Activated naive CD4-positive, alpha-beta T cell treated with anti-CD3 and anti-CD28 coated beads, Interleukin-2, amount 10 ng/mL, durations not matched to agents 7 days and 5 days (primary cell): ENCODE results near the gene MACROD1.

ENCODE experiments used
- CTCF ChIA-PET: fragments of 350-600 bp; sonication (Branson Sonifier 250); formaldehyde crosslinking; loops from one replicate; lab custom pipeline; 2021; ENCODE audit warnings: antibody characterized with exemption; lab: Charles Lee
- DNase-seq: peaks from one replicate; pipeline ENCODE4 v3.0.0-alpha.2; 2020
- H3K27ac Mint-ChIP-seq: one replicate; pipeline ENCODE4 v1.8.0; 2021; ENCODE audit warnings: mild to moderate bottlenecking, moderate library complexity, mixed read lengths
- H3K27me3 Mint-ChIP-seq: one replicate; pipeline ENCODE4 v1.8.0; 2021; ENCODE audit warnings: mild to moderate bottlenecking, mixed read lengths
- H3K36me3 Mint-ChIP-seq: one replicate; pipeline ENCODE4 v1.8.0; 2021; ENCODE audit warnings: mixed read lengths
- H3K4me1 Mint-ChIP-seq: one replicate; pipeline ENCODE4 v1.8.0; 2021; ENCODE audit warnings: mixed read lengths
- H3K4me3 Mint-ChIP-seq: one replicate; pipeline ENCODE4 v1.8.0; 2021; ENCODE audit warnings: mild to moderate bottlenecking, moderate library complexity, mixed read lengths
- H3K9me3 Mint-ChIP-seq: one replicate; pipeline ENCODE4 v1.8.0; 2021; ENCODE audit warnings: mixed read lengths

The MACROD1 gene

DNA sequence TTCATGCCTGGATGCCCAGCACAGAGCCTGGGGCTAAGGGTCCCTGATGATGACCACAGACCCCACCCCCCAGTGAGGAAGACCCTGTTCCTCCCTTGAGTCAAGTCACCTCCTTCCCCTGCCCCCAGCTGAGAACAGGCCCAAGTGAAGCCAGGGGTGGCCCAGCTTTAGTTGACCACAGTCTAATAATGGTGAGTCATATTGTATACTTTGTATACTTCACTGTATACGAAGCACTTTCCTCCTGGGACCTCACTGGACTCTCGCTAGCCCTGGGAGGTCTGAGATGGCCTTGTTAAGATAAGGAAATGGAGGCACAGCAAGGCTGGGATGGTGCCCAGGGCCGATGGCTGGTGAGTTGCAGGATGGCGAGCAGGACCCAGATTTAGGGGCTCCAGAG, 133.9 kb downstream of the MACROD1 start:
- Mint-ChIP-seq H3K4me3 (no peak overlapping the region), H3K27me3 (peaks cover 91% of the 10 kb centered on the region), H3K27ac (no peak overlapping the region), H3K9me3 (no peaks in the 10 kb centered on the region), H3K4me1 (peaks cover 11% of the 10 kb centered on the region), H3K36me3 (no peaks in the 10 kb centered on the region)
- CTCF ChIA-PET = interaction anchor here (1.6 kb wide), 1 partner anchor 121 kb away, joined by 6 read pairs; no protein-coding TSS in a partner anchor
- DNase-seq = no peak

DNA sequence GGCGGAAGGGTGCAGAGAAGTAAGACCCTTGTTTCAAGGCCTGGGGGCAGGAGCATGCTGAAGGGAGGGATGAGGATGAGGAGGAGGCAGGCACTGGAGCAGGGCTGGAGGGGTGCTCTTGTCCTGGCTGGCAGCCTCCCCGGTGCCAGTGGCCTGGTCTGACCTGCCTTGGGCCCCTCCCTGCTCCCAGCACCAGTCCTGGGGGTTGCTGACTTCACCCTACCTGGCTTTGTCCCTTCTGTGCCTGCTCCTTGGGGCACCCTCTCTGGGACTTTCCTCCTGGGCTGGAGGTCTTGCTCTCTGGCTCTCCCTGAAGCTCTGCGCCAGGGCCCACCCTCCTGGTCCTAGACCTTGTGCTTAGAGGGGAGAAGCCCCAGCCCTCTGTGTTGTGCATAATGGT, 134.9 kb downstream of the MACROD1 start:
- Mint-ChIP-seq H3K27me3 (peaks cover 87% of the 10 kb centered on the region), H3K4me1 (peaks cover 11% of the 10 kb centered on the region), H3K4me3 (no peak overlapping the region), H3K9me3 (no peaks in the 10 kb centered on the region), H3K36me3 (no peaks in the 10 kb centered on the region), H3K27ac (no peak overlapping the region)
- DNase-seq = no peak
- CTCF ChIA-PET = no interaction called here

DNA sequence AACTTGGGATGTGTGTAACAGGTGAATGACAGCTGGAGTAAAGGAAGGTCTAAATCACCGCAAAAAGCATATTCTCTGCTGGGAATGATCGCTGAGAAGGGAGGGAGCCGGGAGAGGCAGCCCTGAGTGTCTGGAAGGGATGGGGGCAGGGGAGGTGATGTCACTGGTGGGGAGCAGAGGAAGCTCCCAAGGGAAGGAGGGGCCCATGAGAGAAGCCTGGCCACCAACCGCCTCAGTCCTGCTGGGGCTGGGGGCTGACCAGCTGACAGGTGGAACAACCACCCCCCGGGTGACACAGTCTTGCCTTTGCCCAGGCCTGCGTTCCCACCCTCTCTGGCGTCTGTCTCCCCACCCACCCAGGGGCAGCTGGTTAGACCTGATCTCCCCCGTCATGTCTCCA, 136.1 kb downstream of the MACROD1 start:
- CTCF ChIA-PET = no interaction called here
- Mint-ChIP-seq H3K4me1 (peaks cover 6% of the 10 kb centered on the region), H3K27ac (no peak overlapping the region), H3K27me3 (peaks cover 77% of the 10 kb centered on the region), H3K36me3 (no peaks in the 10 kb centered on the region), H3K9me3 (no peaks in the 10 kb centered on the region), H3K4me3 (no peak overlapping the region)
- no peak for DNase-seq

DNA sequence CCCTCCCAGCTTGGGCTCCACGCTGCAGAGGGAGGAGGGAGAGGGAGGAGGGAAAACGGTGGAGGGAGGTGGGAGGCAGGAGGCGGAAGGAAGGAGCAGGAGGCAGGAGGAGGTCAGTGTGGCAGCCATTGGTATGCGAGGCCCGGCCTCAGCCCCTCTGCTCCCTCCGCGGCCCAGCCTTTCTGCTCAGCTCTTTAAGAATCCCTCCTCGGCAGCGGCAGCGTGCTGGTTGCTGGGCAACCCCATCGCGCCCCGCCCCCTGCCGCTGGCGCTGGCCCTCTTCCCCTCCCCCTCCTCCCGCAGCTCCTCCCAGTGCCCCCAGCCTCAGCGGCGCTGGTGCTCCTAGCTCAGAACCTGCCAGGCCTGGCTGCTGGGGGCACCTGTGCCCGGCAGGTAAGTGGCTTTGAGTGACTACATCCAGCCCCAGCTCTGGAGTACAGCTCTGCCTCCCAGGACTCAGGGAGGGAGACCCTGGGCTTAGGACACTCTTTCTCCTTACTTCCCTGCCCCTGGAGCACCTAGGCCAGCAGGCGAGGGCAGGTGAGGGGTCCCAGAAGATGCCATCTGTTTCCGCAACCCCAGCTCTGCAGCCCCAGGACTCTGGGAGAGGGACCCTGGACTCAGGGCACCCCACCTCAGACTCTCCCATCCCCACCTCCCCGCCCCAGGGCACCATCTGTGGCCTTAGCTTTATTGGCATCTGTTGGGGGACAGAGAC, 137.4 kb downstream of the MACROD1 start:
- Mint-ChIP-seq H3K36me3 (no peaks in the 10 kb centered on the region), H3K27me3 (peaks cover 65% of the 10 kb centered on the region), H3K9me3 (no peaks in the 10 kb centered on the region), H3K4me1 (no peaks in the 10 kb centered on the region), H3K27ac (no peak overlapping the region), H3K4me3 (no peak overlapping the region)
- peak; percentile 38 for DNase-seq
- CTCF ChIA-PET = no interaction called here

DNA sequence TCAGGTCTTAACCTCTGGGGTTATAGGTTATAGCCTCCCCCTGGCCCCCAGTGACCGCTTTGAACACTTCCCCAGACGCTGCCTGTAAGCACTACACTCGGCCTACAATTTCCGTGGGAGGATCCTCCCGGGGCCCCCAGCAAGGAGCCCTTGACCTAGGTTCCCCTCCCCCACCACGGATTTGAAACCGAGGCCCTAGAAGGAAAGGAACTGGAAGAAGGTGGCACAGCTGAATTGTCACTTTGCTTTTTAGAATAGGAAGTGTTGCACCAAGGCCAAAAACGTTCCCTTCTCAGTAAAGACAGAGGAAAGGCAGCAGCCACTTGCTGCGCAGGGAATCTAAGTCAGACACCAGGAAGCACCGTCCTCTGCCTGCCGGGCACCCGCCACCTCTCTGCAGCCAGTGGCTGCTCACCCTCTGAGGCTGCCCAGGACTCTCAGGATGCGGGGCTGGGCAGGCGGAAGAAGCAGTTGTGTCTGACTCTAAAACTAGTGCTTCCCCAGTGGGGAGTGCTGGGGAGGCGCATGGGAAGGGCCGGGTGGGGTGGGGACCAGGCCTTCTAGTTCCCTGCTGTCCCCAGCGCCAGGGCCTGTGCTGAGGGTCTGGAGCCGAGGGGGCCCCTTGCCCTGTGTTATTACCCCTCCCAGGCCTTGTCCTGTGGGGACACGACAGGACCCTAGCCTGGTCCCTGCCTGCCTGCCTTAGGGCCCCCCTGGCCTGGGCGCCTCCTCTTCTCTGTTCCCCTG, 138.1 kb downstream of the MACROD1 start:
- H3K4me1 Mint-ChIP-seq = no peaks in the 10 kb centered on the region
- no peak overlapping the region for H3K4me3 Mint-ChIP-seq
- no peaks in the 10 kb centered on the region for H3K36me3 Mint-ChIP-seq
- no peaks in the 10 kb centered on the region for H3K9me3 Mint-ChIP-seq
- peaks cover 58% of the 10 kb centered on the region for H3K27me3 Mint-ChIP-seq
- CTCF ChIA-PET = no interaction called here
- no peak for DNase-seq
- no peak overlapping the region for H3K27ac Mint-ChIP-seq

DNA sequence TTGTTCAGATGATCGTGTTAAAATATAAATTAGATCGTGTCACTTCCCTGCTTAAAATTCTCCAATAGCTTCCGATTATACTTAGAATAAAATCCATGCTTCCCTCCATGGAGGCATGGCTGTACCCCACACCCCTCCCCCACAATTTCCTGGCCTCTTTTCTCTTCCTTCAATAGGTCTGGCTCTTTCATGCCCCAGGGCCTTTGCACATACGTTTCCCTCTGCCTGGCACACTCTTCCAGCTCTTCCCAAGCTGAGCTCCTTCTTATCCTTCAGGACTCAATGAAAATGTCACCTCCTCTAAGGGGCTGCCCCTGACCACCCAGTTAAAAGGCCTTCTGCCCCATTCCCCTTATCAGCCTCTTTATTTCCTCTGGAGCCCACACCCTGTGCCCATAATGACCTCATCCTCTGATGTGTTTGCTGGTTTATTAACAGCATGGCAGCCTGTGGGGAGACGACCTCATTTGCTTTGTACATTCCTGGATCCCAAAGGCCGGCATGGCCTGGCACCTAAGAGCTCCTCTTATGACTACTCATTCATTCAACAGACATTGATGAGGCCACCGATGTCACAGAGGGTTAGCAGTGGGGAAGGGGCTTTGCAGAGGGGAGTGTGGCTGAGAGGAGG, 139.2 kb downstream of the MACROD1 start:
- no peaks in the 10 kb centered on the region for H3K9me3 Mint-ChIP-seq
- no peaks in the 10 kb centered on the region for H3K4me1 Mint-ChIP-seq
- H3K27ac Mint-ChIP-seq = no peak overlapping the region
- DNase-seq = no peak
- CTCF ChIA-PET = no interaction called here
- no peak overlapping the region for H3K4me3 Mint-ChIP-seq
- peaks cover 47% of the 10 kb centered on the region for H3K27me3 Mint-ChIP-seq
- no peaks in the 10 kb centered on the region for H3K36me3 Mint-ChIP-seq

DNA sequence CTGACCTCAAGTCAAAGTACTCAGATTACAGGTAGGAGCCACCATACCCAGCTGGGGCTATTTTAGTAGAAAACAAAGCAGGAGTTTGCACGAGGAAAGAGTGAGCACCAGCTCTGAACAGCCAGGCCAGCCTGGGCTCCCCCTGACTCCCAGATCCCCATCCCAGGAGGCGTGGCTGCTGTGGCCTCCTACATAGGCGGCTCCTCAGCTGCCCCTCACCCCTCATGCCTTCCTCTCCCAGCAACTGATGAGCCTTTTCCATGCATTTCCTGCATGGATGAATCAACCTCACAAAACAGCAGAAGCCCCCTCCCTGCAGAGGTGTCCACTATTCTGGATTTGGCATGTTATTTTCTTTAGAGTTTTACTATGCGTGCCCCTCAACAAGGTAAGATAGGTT, 140.7 kb downstream of the MACROD1 start:
- Mint-ChIP-seq H3K4me1 (no peaks in the 10 kb centered on the region), H3K36me3 (no peaks in the 10 kb centered on the region), H3K27me3 (peaks cover 41% of the 10 kb centered on the region), H3K27ac (no peak overlapping the region), H3K9me3 (no peaks in the 10 kb centered on the region), H3K4me3 (no peak overlapping the region)
- no peak for DNase-seq
- CTCF ChIA-PET = no interaction called here

DNA sequence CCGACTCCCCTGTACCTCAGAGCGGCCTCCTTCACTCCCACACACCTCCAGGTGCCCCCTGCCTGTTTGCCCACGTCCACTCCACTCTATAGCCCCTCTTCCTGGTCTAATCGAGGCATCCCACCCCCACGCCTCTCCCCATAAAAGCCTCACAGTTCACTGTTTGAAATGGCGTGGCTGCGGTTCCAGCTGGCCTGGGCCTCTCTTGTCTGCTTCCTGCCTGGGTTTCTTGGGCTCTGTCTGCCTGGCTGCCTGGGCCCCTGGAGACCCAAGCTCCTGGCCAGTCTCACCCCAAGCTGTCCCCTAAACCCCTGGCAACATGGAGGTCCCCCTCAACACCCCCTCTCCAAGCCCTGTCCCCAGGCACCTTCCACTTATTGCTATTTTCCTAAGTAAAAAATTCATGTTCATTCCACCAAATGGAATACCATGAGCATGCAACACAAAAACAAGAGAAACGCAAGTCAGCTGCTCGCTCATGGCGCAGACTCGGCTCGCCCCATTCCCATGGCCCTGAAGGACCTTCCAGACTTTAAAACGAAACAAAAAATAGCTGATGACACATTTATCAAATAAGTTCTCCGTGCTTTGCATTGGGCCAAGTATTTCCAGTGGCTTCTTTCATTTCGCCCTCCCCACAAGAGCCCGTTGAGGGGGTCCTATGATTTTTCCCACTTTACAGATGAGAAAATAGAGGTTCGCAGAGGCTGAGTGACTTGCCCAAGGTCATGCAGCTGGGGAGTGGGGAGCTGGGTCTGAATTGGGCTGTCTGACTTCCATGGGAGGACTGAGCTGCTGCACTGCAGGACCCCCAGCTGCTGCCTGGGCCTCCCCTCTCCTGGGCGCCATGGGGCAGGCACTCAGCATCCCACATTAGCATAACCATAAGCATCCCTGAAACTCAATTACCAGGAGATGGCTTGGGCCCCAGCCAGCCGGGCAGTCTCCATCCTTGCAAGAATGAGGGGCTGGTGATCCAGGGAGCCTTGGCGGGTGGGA, 141.9 kb downstream of the MACROD1 start:
- Mint-ChIP-seq H3K27ac (no peak overlapping the region), H3K36me3 (no peaks in the 10 kb centered on the region), H3K4me1 (no peaks in the 10 kb centered on the region), H3K9me3 (no peaks in the 10 kb centered on the region), H3K4me3 (no peak overlapping the region), H3K27me3 (peaks cover 29% of the 10 kb centered on the region)
- CTCF ChIA-PET = no interaction called here
- no peak for DNase-seq

DNA sequence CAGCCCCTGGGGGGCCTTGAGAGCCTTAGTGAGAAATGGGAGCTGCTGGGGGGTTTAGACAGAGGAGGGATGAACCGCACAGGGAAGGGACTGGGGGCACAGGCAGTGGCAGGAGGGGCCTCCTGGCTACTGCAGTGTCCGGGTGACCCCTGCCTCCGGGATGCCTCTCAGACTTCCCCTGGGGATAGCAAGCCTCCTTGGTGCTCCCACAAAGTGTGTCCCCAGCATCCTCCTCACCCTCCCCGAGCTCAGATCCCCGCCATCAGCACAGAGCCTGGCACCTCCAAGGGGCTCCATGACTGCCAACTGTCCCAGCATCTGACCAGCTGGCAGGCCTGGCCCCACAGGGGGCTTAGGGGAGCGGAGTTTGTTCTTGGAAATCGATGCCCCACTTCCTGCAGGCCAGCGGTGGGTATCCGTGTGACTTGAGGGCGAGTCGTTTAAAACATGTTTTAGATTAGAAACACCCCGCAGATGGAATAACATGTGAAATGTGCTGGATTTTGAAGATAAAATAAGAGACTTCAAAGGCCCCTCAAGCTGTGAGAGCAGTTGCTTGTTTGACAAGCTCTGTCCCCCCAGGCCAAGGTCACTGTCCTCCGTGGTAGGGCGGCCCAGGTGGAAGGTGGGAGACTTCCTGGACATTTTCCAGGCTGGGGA, 143.7 kb downstream of the MACROD1 start:
- H3K27ac Mint-ChIP-seq = no peak overlapping the region
- CTCF ChIA-PET = interaction anchor here (0.9 kb wide), 1 partner anchor 20 kb away, joined by 3 read pairs; no protein-coding TSS in a partner anchor

DNA sequence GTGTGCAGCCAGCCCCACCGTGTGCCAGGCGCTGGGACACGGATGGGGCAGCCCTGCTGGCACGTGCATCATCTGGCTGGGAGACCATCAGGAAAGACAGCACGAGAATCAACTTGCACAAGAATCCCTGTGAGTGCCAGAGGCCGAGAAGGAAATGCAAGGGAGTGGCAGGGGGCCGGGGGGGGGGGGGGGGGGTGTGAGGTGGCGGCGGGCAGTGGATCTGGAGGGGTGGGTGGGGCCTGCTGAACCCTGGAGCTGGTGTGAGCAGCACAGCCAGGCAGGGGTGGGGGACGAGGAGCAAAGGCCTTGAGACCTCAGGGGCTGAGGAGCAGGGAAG, 144.2 kb downstream of the MACROD1 start:
- Mint-ChIP-seq H3K27ac (no peak overlapping the region), H3K36me3 (no peaks in the 10 kb centered on the region), H3K27me3 (peaks cover 8% of the 10 kb centered on the region), H3K4me3 (no peak overlapping the region), H3K4me1 (no peaks in the 10 kb centered on the region), H3K9me3 (no peaks in the 10 kb centered on the region)
- no peak for DNase-seq
- CTCF ChIA-PET = no interaction called here

More for the DNA sequence above, 143.7 kb downstream of the MACROD1 start:
- Mint-ChIP-seq H3K4me1 (no peaks in the 10 kb centered on the region), H3K27me3 (peaks cover 14% of the 10 kb centered on the region), H3K9me3 (no peaks in the 10 kb centered on the region), H3K4me3 (no peak overlapping the region), H3K36me3 (no peaks in the 10 kb centered on the region)
- DNase-seq = no peak

DNA sequence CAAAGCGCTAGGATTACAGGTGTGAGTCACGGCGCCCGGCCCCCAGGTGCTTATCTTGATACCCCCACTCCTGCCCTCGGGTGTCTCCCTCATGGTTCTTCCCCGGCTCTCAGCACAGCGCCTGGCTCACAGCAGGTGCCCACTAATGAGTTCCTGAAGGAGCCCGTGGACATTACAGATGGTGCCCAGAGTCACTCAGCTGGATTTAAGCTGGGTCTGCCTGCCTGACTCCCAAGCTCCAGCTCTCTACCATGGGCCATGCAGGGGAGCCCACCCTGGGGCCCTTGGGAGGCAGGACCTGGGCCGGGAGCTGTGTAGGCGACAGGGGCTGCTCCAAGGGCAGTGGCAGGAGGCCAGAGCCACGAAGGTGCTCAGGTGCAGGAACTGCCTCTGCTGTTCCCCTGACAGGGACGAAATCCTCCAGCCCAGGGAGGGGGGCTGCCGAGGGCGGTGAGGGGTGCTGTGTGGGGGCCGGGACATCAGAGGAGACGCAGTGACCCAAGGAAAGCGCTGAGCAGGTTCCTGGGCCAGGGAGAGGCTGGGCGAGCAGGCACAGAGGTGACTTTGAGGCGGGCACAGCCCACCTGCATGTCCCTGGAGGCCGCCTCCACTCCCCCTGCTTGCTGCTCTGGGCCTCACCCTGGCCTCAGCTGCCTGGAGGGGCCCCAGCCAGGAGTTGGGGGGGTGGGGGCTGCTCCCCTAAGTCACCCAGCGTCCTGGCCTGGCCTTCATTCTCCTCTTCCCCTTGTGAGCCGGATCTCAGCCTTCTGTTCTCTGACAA, 144.7 kb downstream of the MACROD1 start:
- H3K4me3 Mint-ChIP-seq = no peak overlapping the region
- H3K9me3 Mint-ChIP-seq = no peaks in the 10 kb centered on the region
- H3K4me1 Mint-ChIP-seq = no peaks in the 10 kb centered on the region
- CTCF ChIA-PET = no interaction called here
- no peaks in the 10 kb centered on the region for H3K36me3 Mint-ChIP-seq
- peaks cover 6% of the 10 kb centered on the region for H3K27me3 Mint-ChIP-seq
- no peak for DNase-seq
- H3K27ac Mint-ChIP-seq = no peak overlapping the region

DNA sequence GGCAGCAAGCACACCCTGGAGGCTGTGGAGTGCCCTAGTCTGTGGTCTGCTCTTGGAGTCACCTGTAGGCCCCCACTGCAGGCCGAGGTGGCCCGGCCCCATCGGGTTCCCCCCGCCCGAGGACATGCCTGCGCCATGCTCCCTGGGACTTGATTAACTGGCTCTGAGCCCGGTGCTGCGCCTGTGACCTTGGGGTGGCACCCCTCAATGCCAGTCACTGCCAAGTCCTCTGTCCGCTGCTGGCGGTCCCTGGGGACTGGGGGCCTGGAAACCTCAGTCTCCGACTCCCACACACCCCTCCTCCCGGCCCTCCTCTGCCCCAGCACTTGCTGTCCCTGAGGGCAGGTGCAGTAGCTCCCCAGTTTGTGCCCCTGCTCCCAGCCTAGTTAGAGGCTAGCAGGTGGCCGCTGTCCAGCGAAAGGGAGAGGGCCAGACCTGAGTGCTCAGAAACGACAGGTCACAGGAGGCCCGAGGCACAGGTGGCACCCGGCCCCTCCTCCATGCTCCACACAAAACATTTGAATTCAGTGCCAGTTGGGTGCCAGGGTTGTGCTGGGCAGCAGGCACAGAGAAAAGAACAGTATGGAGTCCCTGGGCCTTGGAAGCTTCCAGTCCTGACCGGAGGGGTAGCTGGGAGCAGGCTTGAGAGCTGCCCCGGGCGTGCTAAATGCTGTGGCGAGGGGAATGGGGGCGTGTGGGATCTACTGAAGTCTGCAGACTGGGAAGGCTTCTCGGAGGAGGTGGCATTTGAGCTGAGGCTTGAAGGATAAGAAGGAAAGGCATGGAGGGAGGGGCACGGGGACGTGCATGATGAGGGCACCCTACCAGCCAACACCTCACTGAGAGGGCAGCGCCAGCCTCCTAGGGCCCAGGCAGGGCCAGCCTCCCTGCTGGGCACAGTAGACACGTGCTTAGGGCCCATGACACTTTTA, 146.5 kb downstream of the MACROD1 start:
- DNase-seq = no peak
- H3K9me3 Mint-ChIP-seq = no peaks in the 10 kb centered on the region
- CTCF ChIA-PET = interaction anchor here (0.7 kb wide), 1 partner anchor 19 kb away, joined by 3 read pairs; no protein-coding TSS in a partner anchor
- H3K27ac Mint-ChIP-seq = no peak overlapping the region
- no peaks in the 10 kb centered on the region for H3K4me1 Mint-ChIP-seq
- H3K36me3 Mint-ChIP-seq = no peaks in the 10 kb centered on the region
- H3K4me3 Mint-ChIP-seq = no peak overlapping the region
- H3K27me3 Mint-ChIP-seq = peaks cover 6% of the 10 kb centered on the region
